ENCODE results near the gene UGT1A1. TPM values are rescaled to one million over a fixed set of nuclear protein-coding genes. Genes with fewer than 3 reads are reported as not detected.

UGT1A1 gene
- total and polyA plus RNA-seq, 10 donors = not detected

DNA sequence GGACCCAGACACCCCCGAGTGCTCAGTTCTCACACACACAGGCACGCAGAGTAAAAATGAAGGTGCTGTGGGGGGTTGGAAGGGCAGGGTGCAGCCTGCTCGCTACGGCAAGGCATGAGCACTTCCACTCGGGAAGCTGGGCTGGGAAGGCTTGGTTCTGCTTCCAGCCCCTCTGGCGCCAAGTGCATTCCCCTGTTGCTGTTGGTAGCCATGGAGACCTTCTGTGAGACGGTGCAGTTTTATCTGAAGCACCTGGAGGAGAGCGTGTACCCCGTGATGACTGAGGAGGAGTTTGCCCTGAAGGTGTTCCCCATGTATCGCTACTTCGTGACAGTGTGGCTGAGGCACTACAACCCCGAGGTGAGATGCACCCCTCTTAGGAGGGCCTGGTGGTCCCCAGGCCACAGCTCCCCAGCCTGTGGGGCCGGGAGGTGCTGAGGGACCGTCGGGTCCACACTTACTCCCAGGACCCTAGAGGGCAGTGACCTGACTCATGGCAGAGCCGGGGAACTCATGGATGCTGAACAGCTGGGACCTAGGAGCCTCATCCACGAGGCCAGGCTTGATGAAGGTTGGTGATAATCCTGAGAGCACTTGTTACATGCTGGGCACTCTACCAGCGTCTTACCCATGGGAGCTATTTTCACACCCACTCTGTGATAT lies 33.5 kb downstream of the UGT1A1 start:
- peaks cover 0 to 14% (median 0%) of the 10 kb centered on the region in 7 donors for H3K27me3 ChIP-seq (replicated peaks in 1 of 7)
- H3K9me3 ChIP-seq = no peaks in the 10 kb centered on the region
- H3K4me3 ChIP-seq = no peak overlapping the region
- TF ChIP-seq, protein P1, sequence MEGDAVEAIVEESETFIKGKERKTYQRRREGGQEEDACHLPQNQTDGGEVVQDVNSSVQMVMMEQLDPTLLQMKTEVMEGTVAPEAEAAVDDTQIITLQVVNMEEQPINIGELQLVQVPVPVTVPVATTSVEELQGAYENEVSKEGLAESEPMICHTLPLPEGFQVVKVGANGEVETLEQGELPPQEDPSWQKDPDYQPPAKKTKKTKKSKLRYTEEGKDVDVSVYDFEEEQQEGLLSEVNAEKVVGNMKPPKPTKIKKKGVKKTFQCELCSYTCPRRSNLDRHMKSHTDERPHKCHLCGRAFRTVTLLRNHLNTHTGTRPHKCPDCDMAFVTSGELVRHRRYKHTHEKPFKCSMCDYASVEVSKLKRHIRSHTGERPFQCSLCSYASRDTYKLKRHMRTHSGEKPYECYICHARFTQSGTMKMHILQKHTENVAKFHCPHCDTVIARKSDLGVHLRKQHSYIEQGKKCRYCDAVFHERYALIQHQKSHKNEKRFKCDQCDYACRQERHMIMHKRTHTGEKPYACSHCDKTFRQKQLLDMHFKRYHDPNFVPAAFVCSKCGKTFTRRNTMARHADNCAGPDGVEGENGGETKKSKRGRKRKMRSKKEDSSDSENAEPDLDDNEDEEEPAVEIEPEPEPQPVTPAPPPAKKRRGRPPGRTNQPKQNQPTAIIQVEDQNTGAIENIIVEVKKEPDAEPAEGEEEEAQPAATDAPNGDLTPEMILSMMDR (IDR thresholded peaks at IDR 0.05 in 8 of 11, conservative IDR thresholded peaks at IDR 0.05 in 3 of 11) = no peak
- TF ChIP-seq POLR2AphosphoS5 (IDR thresholded peaks at IDR 0.05) = no peak
- no peak for TF ChIP-seq POLR2A (IDR thresholded peaks at IDR 0.05)
- no peak overlapping the region for H3K27ac ChIP-seq
- no peaks in the 10 kb centered on the region for H3K4me1 ChIP-seq
- 78 to 85% (median 82%) methylated on average over 4 to 18 of the region's 18 CpGs for WGBS, 5 donors
- peak; percentile 61 for DNase-seq
- H3K36me3 ChIP-seq = no peaks in the 10 kb centered on the region
- intact Hi-C loops (cut with DNase I; ENCODE audit: low total_unique reads) = no loop called here

DNA sequence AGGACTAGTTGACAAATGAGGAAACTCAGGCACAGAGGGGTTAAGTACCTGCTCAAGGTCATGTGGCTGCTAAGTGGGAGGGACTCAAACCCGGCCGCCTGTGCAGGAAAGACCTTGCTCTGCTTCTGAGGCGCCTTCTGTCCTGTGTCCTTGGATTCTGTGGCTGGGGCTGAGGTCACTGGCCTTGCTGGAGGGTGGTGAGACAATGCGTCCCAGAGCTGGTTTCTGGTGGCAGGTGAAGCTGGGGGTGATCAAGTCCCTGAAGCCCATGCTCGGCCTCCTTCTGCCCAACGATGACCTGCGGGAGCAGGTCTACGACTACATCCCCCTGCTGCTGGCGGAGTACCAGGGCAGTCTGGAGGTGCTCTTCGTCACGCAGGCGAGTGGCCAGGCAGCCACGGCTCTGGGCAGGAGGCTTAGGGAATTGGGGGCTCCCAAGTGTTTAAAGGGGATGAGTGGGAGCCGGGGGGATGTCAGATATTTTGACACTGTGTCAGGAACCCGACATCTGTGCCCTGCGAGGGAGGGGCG lies 34.1 kb downstream of the UGT1A1 start:
- Histone ChIP-seq H3K27ac (no peak overlapping the region), H3K4me1 (no peaks in the 10 kb centered on the region), H3K27me3 (replicated peaks in 1 of 7) (peaks cover 0 to 14% (median 0%) of the 10 kb centered on the region in 7 donors), H3K36me3 (no peaks in the 10 kb centered on the region), H3K9me3 (no peaks in the 10 kb centered on the region), H3K4me3 (no peak overlapping the region)
- peak; percentile 64 for DNase-seq
- 67 to 78% (median 76%) methylated on average over 16 to 17 of the region's 17 CpGs for WGBS, 5 donors
- intact Hi-C loops (cut with DNase I; ENCODE audit: low total_unique reads) = no loop called here
- no peak for TF ChIP-seq POLR2AphosphoS5 (IDR thresholded peaks at IDR 0.05)
- no peak for TF ChIP-seq POLR2A (IDR thresholded peaks at IDR 0.05)
- TF ChIP-seq, protein P1 (IDR thresholded peaks at IDR 0.05 in 8 of 11, conservative IDR thresholded peaks at IDR 0.05 in 3 of 11) = no peak

DNA sequence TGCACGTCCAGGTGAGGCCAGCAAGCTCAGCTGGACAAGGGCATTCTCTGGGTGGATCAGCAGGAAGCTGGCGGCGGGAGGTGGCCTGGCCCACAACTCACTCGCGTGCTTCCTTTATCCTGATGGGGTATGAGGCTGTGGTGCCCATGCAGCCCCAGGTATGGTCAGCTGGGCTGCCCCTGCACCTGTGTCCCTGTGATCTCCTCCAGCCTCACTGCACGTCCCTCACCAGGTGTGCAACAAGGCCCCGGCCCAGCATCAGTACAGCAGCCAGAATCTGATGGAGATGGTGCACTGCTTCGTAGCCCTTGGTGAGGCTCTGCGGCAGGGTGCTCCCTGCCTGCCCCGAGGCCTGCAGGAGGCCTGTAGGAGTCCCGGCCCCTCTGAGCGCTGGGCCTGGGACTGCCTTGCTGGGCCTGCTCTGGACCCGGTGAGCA lies 35.7 kb downstream of the UGT1A1 start:
- no peaks in the 10 kb centered on the region for H3K4me1 ChIP-seq
- 92 to 95% (median 94%) methylated on average over 10 to 13 of the region's 13 CpGs for WGBS, 5 donors
- H3K4me3 ChIP-seq = no peak overlapping the region
- no peak overlapping the region for H3K27ac ChIP-seq
- H3K27me3 ChIP-seq (replicated peaks in 1 of 7) = peaks cover 0 to 19% (median 0%) of the 10 kb centered on the region in 7 donors
- no peaks in the 10 kb centered on the region for H3K36me3 ChIP-seq
- no peaks in the 10 kb centered on the region for H3K9me3 ChIP-seq
- intact Hi-C loops (cut with DNase I; ENCODE audit: low total_unique reads) = no loop called here
- peak; percentile 49 for DNase-seq
- TF ChIP-seq, protein P1 (IDR thresholded peaks at IDR 0.05 in 8 of 11, conservative IDR thresholded peaks at IDR 0.05 in 3 of 11) = no peak
- TF ChIP-seq POLR2A (IDR thresholded peaks at IDR 0.05) (no peak), POLR2AphosphoS5 (IDR thresholded peaks at IDR 0.05) (no peak)

- intact Hi-C loops (cut with DNase I; ENCODE audit: low total_unique reads) = no loop called here
- Histone ChIP-seq H3K4me1 (no peaks in the 10 kb centered on the region), H3K27me3 (replicated peaks in 1 of 7) (peaks cover 0 to 19% (median 0%) of the 10 kb centered on the region in 7 donors), H3K36me3 (no peaks in the 10 kb centered on the region), H3K4me3 (no peak overlapping the region), H3K27ac (no peak overlapping the region), H3K9me3 (no peaks in the 10 kb centered on the region)
- peak; percentile 39 for DNase-seq
- TF ChIP-seq POLR2AphosphoS5 (IDR thresholded peaks at IDR 0.05) (no peak), POLR2A (IDR thresholded peaks at IDR 0.05) (no peak)
- TF ChIP-seq, protein P1 (IDR thresholded peaks at IDR 0.05 in 8 of 11, conservative IDR thresholded peaks at IDR 0.05 in 3 of 11) = no peak
- 85 to 96% (median 89%) methylated on average over 8 to 9 of the region's 9 CpGs for WGBS, 5 donors
Measured at GRCh38 chr2:233796254-233796653, 36.2 kb downstream of the UGT1A1 start.

Data from spleen (tissue), 11 donors.